IMR-90 (cell line): ENCODE data around the gene PLXNA3. TPM values are rescaled to one million over a fixed set of nuclear protein-coding genes. Genes with fewer than 3 reads are reported as not detected.

ENCODE experiments used
- ATAC-seq: fragments of 200-7000 bp; cut with Tn5 transposase; 2 replicates; pipeline ENCODE4 v1.9.1; 2020; ENCODE audit warnings: low read depth, mild to moderate bottlenecking, moderate library complexity
- BruUV-seq: library from RNA; stranded (reverse); fragments of 400-500 nt; replicated peaks from 2 replicates; lab custom pipeline; 2021; lab: Mats Ljungman, UMichigan
- CTCF ChIA-PET: fragments of 300-600 bp; formaldehyde crosslinking; extraction: SDS; loops from one replicate; lab custom pipeline; 2021; ENCODE audit warnings: antibody characterized with exemption; lab: Yijun Ruan, JAX
- POLR2A ChIA-PET: fragments of 300-600 bp; sonication (Branson Sonifier 250); formaldehyde crosslinking; loops from one replicate; lab custom pipeline; 2022; ENCODE audit warnings: antibody characterized with exemption; ENCODE audit not compliant: unreplicated experiment; lab: Charles Lee
- DNase-seq: peaks from one replicate; pipeline ENCODE4 v3.0.0; 2013
- H2AFZ ChIP-seq: replicated peaks from 2 replicates; pipeline ENCODE3; 2013; ENCODE audit warnings: low read length, mild to moderate bottlenecking; ENCODE audit not compliant: poor library complexity
- H2AK5ac ChIP-seq: 2 replicates; pipeline ENCODE4 v1.6.1; 2013; ENCODE audit warnings: low read depth, low read length, inconsistent platforms
- H2AK9ac ChIP-seq: replicated peaks from 2 replicates; pipeline ENCODE3; 2013; ENCODE audit warnings: mild to moderate bottlenecking, low read depth, low read length, moderate library complexity; ENCODE audit not compliant: poor library complexity
- H2BK120ac ChIP-seq: 2 replicates; pipeline ENCODE4 v1.6.1; 2013; ENCODE audit warnings: low read depth, low read length, inconsistent platforms
- H2BK15ac ChIP-seq: 3 replicates; pipeline ENCODE4 v1.6.1; 2013; ENCODE audit warnings: low read depth, low read length, inconsistent platforms
- H2BK20ac ChIP-seq: 2 replicates; pipeline ENCODE4 v1.6.1; 2013; ENCODE audit warnings: low read depth, mild to moderate bottlenecking, inconsistent platforms, low read length, moderate library complexity
- H2BK5ac ChIP-seq: 2 replicates; pipeline ENCODE4 v1.6.1; 2013; ENCODE audit warnings: mild to moderate bottlenecking, low read depth, low read length, inconsistent platforms; ENCODE audit not compliant: poor library complexity, severe bottlenecking
- H3K14ac ChIP-seq: replicated peaks from 2 replicates; pipeline ENCODE4 v1.6.1; 2013; ENCODE audit warnings: low read depth, low read length, inconsistent platforms
- H3K18ac ChIP-seq: 2 replicates; pipeline ENCODE4 v1.6.1; 2013; ENCODE audit warnings: low read depth, low read length, control low read depth
- H3K23ac ChIP-seq: 2 replicates; pipeline ENCODE4 v1.6.1; 2013; ENCODE audit warnings: low read depth, low read length, inconsistent platforms
- H3K27ac ChIP-seq: 2 replicates; pipeline ENCODE4 v1.5.1; 2013; ENCODE audit warnings: mild to moderate bottlenecking, control low read depth, low read length; ENCODE audit not compliant: insufficient read depth
- H3K27me3 ChIP-seq: 2 replicates; pipeline ENCODE4 v1.6.1; 2013; ENCODE audit warnings: low read length; ENCODE audit not compliant: control insufficient read depth, insufficient read depth
- H3K36me3 ChIP-seq: 2 replicates; pipeline ENCODE4 v1.6.1; 2013; ENCODE audit warnings: low read length, mixed read lengths; ENCODE audit not compliant: control insufficient read depth, insufficient read depth
- H3K4ac ChIP-seq: 2 replicates; pipeline ENCODE4 v1.6.1; 2013; ENCODE audit warnings: low read depth, low read length, inconsistent platforms
- H3K4me1 ChIP-seq: 2 replicates; pipeline ENCODE4 v1.6.1; 2013; ENCODE audit warnings: low read length, mixed read lengths; ENCODE audit not compliant: control insufficient read depth, insufficient read depth
- H3K4me2 ChIP-seq: 2 replicates; pipeline ENCODE4 v1.6.1; 2013; ENCODE audit warnings: low read depth, mild to moderate bottlenecking, control low read depth, low read length, moderate library complexity
- H3K4me3 ChIP-seq: 2 replicates; pipeline ENCODE4 v1.5.1; 2013; ENCODE audit warnings: low read depth, mild to moderate bottlenecking, control low read depth, low read length, moderate library complexity; ENCODE audit not compliant: insufficient read depth
- H3K56ac ChIP-seq: 2 replicates; pipeline ENCODE4 v1.6.1; 2013; ENCODE audit warnings: low read length, inconsistent platforms; ENCODE audit not compliant: insufficient read depth; ENCODE audit errors: extremely low read depth
- H3K79me1 ChIP-seq, 2 experiments: 2 replicates each; pipeline ENCODE4 v1.6.1; 2013; ENCODE audit warnings: low read length in 2 of 2, inconsistent platforms in 1 of 2, low read depth in 1 of 2
- H3K9ac ChIP-seq: 2 replicates; pipeline ENCODE4 v1.6.1; 2013; ENCODE audit warnings: low read depth, low read length, control low read depth
- H3K9me1 ChIP-seq: 2 replicates; pipeline ENCODE4 v1.6.1; 2013; ENCODE audit warnings: low read length, inconsistent platforms; ENCODE audit not compliant: insufficient read depth
- H3K9me3 ChIP-seq: 2 replicates; pipeline ENCODE4 v1.6.1; 2013; ENCODE audit warnings: low read length; ENCODE audit not compliant: control insufficient read depth, insufficient read depth
- H4K20me1 ChIP-seq: 2 replicates; pipeline ENCODE4 v1.6.1; 2013; ENCODE audit warnings: low read length, inconsistent platforms; ENCODE audit not compliant: insufficient read depth
- H4K5ac ChIP-seq: 2 replicates; pipeline ENCODE4 v1.6.1; 2013; ENCODE audit warnings: mild to moderate bottlenecking, low read depth, low read length, control low read depth
- H4K8ac ChIP-seq, 2 experiments: 2 replicates each; pipeline ENCODE4 v1.6.1; 2013; ENCODE audit warnings: low read depth in 2 of 2, low read length in 2 of 2, control low read depth in 1 of 2, inconsistent platforms in 1 of 2
- H4K91ac ChIP-seq: 2 replicates; pipeline ENCODE4 v1.6.1; 2013; ENCODE audit warnings: low read depth, low read length, inconsistent platforms; ENCODE audit not compliant: insufficient read depth
- BHLHE40 ChIP-seq: fragments of 150-350 bp; IDR thresholded peaks from 2 replicates; pipeline ENCODE4 v1.6.1; 2016; ENCODE audit warnings: mild to moderate bottlenecking, low read depth, low read length
- CEBPB ChIP-seq: IDR thresholded peaks from 2 replicates; pipeline ENCODE4 v1.6.1; 2012; ENCODE audit warnings: low read depth, low read length, improper control_type of control experiment
- ELK1 ChIP-seq: fragments of 150-350 bp; IDR thresholded peaks from 2 replicates; pipeline ENCODE4 v1.6.1; 2016; ENCODE audit warnings: low read depth, mild to moderate bottlenecking, low read length, moderate library complexity, borderline replicate concordance
- MAFK ChIP-seq: IDR thresholded peaks from 2 replicates; pipeline ENCODE4 v1.6.1; 2012; ENCODE audit warnings: low read depth, low read length, improper control_type of control experiment
- MXI1 ChIP-seq: IDR thresholded peaks from 2 replicates; pipeline ENCODE4 v1.6.1; 2012; ENCODE audit warnings: low read depth, mild to moderate bottlenecking, low read length, moderate library complexity, borderline replicate concordance
- NFE2L2 ChIP-seq: fragments of 150-350 bp; IDR thresholded peaks from 2 replicates; pipeline ENCODE4 v1.6.1; 2016; ENCODE audit warnings: low read depth, mild to moderate bottlenecking, low read length
- POLR2A ChIP-seq: IDR thresholded peaks from 2 replicates; pipeline ENCODE4 v1.6.1; 2012; ENCODE audit warnings: mild to moderate bottlenecking, low read depth, low read length
- RCOR1 ChIP-seq: IDR thresholded peaks from 2 replicates; pipeline ENCODE4 v1.6.1; 2012; ENCODE audit warnings: mild to moderate bottlenecking, low read length, improper control_type of control experiment; ENCODE audit not compliant: insufficient replicate concordance
- SMC3 ChIP-seq: fragments of 150-350 bp; IDR thresholded peaks from 2 replicates; pipeline ENCODE4 v1.6.1; 2016; ENCODE audit warnings: low read depth, mild to moderate bottlenecking, antibody characterized with exemption, low read length, moderate library complexity
- USF2 ChIP-seq: fragments of 150-350 bp; IDR thresholded peaks from 2 replicates; pipeline ENCODE4 v1.6.1; 2017; ENCODE audit warnings: mild to moderate bottlenecking, antibody characterized with exemption, low read length, low read depth
- WGBS, 2 experiments: methylation state at CpG; one replicate each; pipeline versions ENCODE4 v1.1.5 to v1.1.7; 2013; ENCODE audit warnings: missing lambda C conversion rate in 2 of 2; ENCODE audit not compliant: insufficient read length in 1 of 2; ENCODE audit errors: extremely low coverage in 2 of 2; 5-methylcytosine and 5-hydroxymethylcytosine counted together
- dilution Hi-C: fragments of 300-500 bp; cut with HindIII; formaldehyde crosslinking; loops from one replicate; pipeline ENCODE4 v1.14.3; 2018; ENCODE audit warnings: low sequenced_read_pairs; ENCODE audit not compliant: unreplicated experiment
- in situ Hi-C: fragments of 300-500 bp; cut with MboI; formaldehyde crosslinking; loops from 3 replicates; pipeline ENCODE4 v1.14.3; 2019; ENCODE audit warnings: low sequenced_read_pairs, inconsistent platforms, mixed read lengths
- intact Hi-C: fragments of 100-400 bp; cut with micrococcal nuclease; formaldehyde crosslinking; loops from 2 replicates; pipeline ENCODE4 v1.10.0; 2022
- polyA plus RNA-seq, 3 experiments: library from polyadenylated mRNA; depleted of rRNA; stranded (reverse); fragments of >200 nt; gene quantifications; 2 replicates each; pipeline ENCODE4 v1.2.3, GENCODE V29; 2012; ENCODE audit warnings: low replicate concordance in 1 of 3
- total RNA-seq: library from RNA; depleted of rRNA; stranded (reverse); fragments of >200 nt; gene quantifications from 2 replicates; pipeline ENCODE4 v1.2.3, GENCODE V29; 2012

The PLXNA3 gene
- total and polyA plus RNA-seq, 2 of the 4 experiments (the other 2 are of a cell fraction), result 4.3 to 111 TPM

- H3K56ac ChIP-seq, result no peak overlapping the region
- H3K4me3 ChIP-seq, result no peak overlapping the region
- H4K91ac ChIP-seq, result no peak overlapping the region
- no peak overlapping the region for H3K4ac ChIP-seq
- no peak overlapping the region for H2AFZ ChIP-seq
- H3K27ac ChIP-seq, result no peak overlapping the region
- no peak overlapping the region for H3K23ac ChIP-seq
- no peaks in the 10 kb centered on the region for H4K20me1 ChIP-seq
- ChIA-PET CTCF (no interaction called here), POLR2A (no interaction called here)
- no peak overlapping the region for H3K9ac ChIP-seq
- H3K4me1 ChIP-seq, result no peaks in the 10 kb centered on the region
- BruUV-seq, result no TSS peak
- no peak overlapping the region for H3K14ac ChIP-seq
- dilution Hi-C loops, result no loop called here
- H2BK20ac ChIP-seq, result no peak overlapping the region
- no peak overlapping the region for H4K8ac ChIP-seq
- peaks cover 0 to 9% of the 10 kb centered on the region in 2 experiments; a peak in 2 of 4 replicates for H3K79me1 ChIP-seq
- H3K36me3 ChIP-seq, result peaks cover 13% of the 10 kb centered on the region
- intact Hi-C loops, result no loop called here
- H3K27me3 ChIP-seq, result no peaks in the 10 kb centered on the region
- H3K4me2 ChIP-seq, result no peak overlapping the region
- TF ChIP-seq POLR2A (no peak), USF2 (no peak), MXI1 (no peak), NFE2L2 (no peak), MAFK (no peak), SMC3 (no peak), CEBPB (no peak), RCOR1 (no peak), ELK1 (no peak), BHLHE40 (no peak)
- H2AK5ac ChIP-seq, result no peak overlapping the region
- H2BK120ac ChIP-seq, result no peak overlapping the region
- H4K5ac ChIP-seq, result no peak overlapping the region
- in situ Hi-C loops, result no loop called here
- H3K9me3 ChIP-seq, result no peaks in the 10 kb centered on the region
- no peak overlapping the region for H2BK5ac ChIP-seq
- no peak overlapping the region for H2BK15ac ChIP-seq
- no peak overlapping the region for H2AK9ac ChIP-seq
- H3K9me1 ChIP-seq, result peaks cover 3% of the 10 kb centered on the region; the same call in 1 of the 2 replicates
- DNase-seq, result no peak
- WGBS, 2 experiments, result 66% methylated on average over 4 of the region's 7 CpGs; no CpG with 5 or more reads in 1 of the 2 experiments
- no peak overlapping the region for H3K18ac ChIP-seq
- ATAC-seq, result no peak
Measured at GRCh38 chrX:154417157-154417556, 40.9 kb upstream of the PLXNA3 start.
